ENCODE data around the gene KRTAP5-7.
"Not testable (repeated sequence)": the region's sequence is repeated elsewhere in the genome, so short reads cannot be mapped to it uniquely, and the experiment has no call there.

KRTAP5-7 gene

GRCh38 chr11:71526796-71527575 is at the start of gene KRTAP5-7:
Gene KRTAP5-7 (plus strand): TSS chr11:71527267. CDS start chr11:71527301, 34 bp downstream.
- not testable (repeated sequence) for DNase-seq

GRCh38 chr11:71477641-71478527 is 49.2 kb upstream of the KRTAP5-7 start:
- no peak for DNase-seq

GRCh38 chr11:71478528-71478840 is 48.6 kb upstream of the KRTAP5-7 start:
- no peak for DNase-seq

GRCh38 chr11:71481101-71481960 is 45.7 kb upstream of the KRTAP5-7 start:
- no peak for DNase-seq

- DNase-seq = no peak
These were observed 44.9 kb upstream of the KRTAP5-7 start for GRCh38 chr11:71482216-71482615.

- no peak for DNase-seq
These were observed 44.2 kb upstream of the KRTAP5-7 start for GRCh38 chr11:71482746-71483364.

GRCh38 chr11:71483692-71484091 is 43.4 kb upstream of the KRTAP5-7 start:
- DNase-seq = no peak

- DNase-seq = no peak
These were observed 42.6 kb upstream of the KRTAP5-7 start for GRCh38 chr11:71484248-71485062.

- no peak for DNase-seq
These were observed 42.0 kb upstream of the KRTAP5-7 start for GRCh38 chr11:71485063-71485399.

GRCh38 chr11:71485466-71485865 is 41.6 kb upstream of the KRTAP5-7 start:
- no peak for DNase-seq

- DNase-seq = no peak
These were observed 40.7 kb upstream of the KRTAP5-7 start for GRCh38 chr11:71486320-71486719.

GRCh38 chr11:71488681-71489270 is 38.3 kb upstream of the KRTAP5-7 start:
- DNase-seq = no peak

- DNase-seq = no peak
These were observed 37.6 kb upstream of the KRTAP5-7 start for GRCh38 chr11:71489311-71490043.

- DNase-seq = no peak
These were observed 36.9 kb upstream of the KRTAP5-7 start for GRCh38 chr11:71490044-71490730.

- no peak for DNase-seq
These were observed 36.2 kb upstream of the KRTAP5-7 start for GRCh38 chr11:71490731-71491390.

- no peak for DNase-seq
These were observed 35.5 kb upstream of the KRTAP5-7 start for GRCh38 chr11:71491531-71491930.

GRCh38 chr11:71491940-71492339 is 35.1 kb upstream of the KRTAP5-7 start:
- no peak for DNase-seq

GRCh38 chr11:71495286-71496230 is 31.5 kb upstream of the KRTAP5-7 start:
- no peak for DNase-seq

Measured in activated T-cell treated with anti-CD3 and anti-CD28 coated beads for 4 hours (primary cell).